Endodermal cell (in vitro differentiated cells): Measurements from ENCODE around the gene PLPPR4. TPM values are rescaled to one million over a fixed set of nuclear protein-coding genes. Genes with fewer than 3 reads are reported as not detected.

Experiments used
- DNase-seq: peaks from one replicate; pipeline ENCODE4 v3.0.0-alpha.2; 2017
- H3K27ac ChIP-seq: 2 replicates; pipeline ENCODE4 v1.5.1; 2013; ENCODE audit warnings: mild to moderate bottlenecking, low read depth, low read length, moderate library complexity
- H3K27me3 ChIP-seq: 2 replicates; pipeline ENCODE4 v1.6.1; 2013; ENCODE audit warnings: mild to moderate bottlenecking, low read length, moderate library complexity; ENCODE audit not compliant: insufficient read depth, control insufficient read depth, poor library complexity, severe bottlenecking
- H3K36me3 ChIP-seq: 2 replicates; pipeline ENCODE4 v1.7.0; 2013; ENCODE audit warnings: mild to moderate bottlenecking, low read length, moderate library complexity; ENCODE audit not compliant: control insufficient read depth, insufficient read depth
- H3K4me1 ChIP-seq: one replicate; pipeline ENCODE4 v1.7.0; 2013; ENCODE audit warnings: low read length; ENCODE audit not compliant: control insufficient read depth, insufficient read depth
- H3K4me3 ChIP-seq: 2 replicates; pipeline ENCODE4 v1.5.1; 2013; ENCODE audit warnings: mild to moderate bottlenecking, low read length, moderate library complexity
- H3K9ac ChIP-seq: 2 replicates; pipeline ENCODE4 v1.6.1; 2013; ENCODE audit warnings: mild to moderate bottlenecking, low read length, moderate library complexity; ENCODE audit not compliant: poor library complexity, severe bottlenecking; ENCODE audit errors: extremely low read depth
- H3K9me3 ChIP-seq: 2 replicates; pipeline ENCODE4 v1.6.1; 2013; ENCODE audit warnings: mild to moderate bottlenecking, low read length, moderate library complexity; ENCODE audit not compliant: control insufficient read depth
- H3K27ac Mint-ChIP-seq: 2 replicates; pipeline ENCODE4 v1.8.0; 2020; ENCODE audit warnings: mixed read lengths
- H3K27me3 Mint-ChIP-seq: 2 replicates; pipeline ENCODE4 v1.8.0; 2021; ENCODE audit warnings: mild to moderate bottlenecking, mixed read lengths; ENCODE audit not compliant: insufficient read depth
- H3K36me3 Mint-ChIP-seq: 2 replicates; pipeline ENCODE4 v1.8.0; 2020; ENCODE audit warnings: low read depth, mixed read lengths
- H3K4me1 Mint-ChIP-seq: 2 replicates; pipeline ENCODE4 v1.8.0; 2020; ENCODE audit warnings: mixed read lengths
- H3K4me3 Mint-ChIP-seq: 2 replicates; pipeline ENCODE4 v1.8.0; 2020; ENCODE audit warnings: mild to moderate bottlenecking, moderate library complexity, mixed read lengths
- H3K9me3 Mint-ChIP-seq: 2 replicates; pipeline ENCODE4 v1.8.0; 2020; ENCODE audit warnings: mild to moderate bottlenecking, mixed read lengths
- CTCF ChIP-seq: fragments of 200-600 bp; sonication (generic); conservative IDR thresholded peaks from 2 replicates; pipeline ENCODE4 v1.5.0; 2021; ENCODE audit warnings: antibody characterized with exemption, mild to moderate bottlenecking
- WGBS, 2 experiments: methylation state at CpG; one replicate each; pipeline versions ENCODE4 v1.1.5 to v1.1.7; 2013; ENCODE audit warnings: missing lambda C conversion rate in 2 of 2, mixed read lengths in 1 of 2; ENCODE audit not compliant: insufficient coverage in 1 of 2, insufficient read length in 1 of 2; 5-methylcytosine and 5-hydroxymethylcytosine counted together
- total RNA-seq, 2 donors: library from RNA; stranded (reverse); fragmentation: NEBNext Ultra II Directional in 1 of 2; extraction: Animal tissue kit (Norgen Biotek cat#: 25700) in 1 of 2; gene quantifications; 2 replicates in 1 of 2; 3 replicates in 1 of 2; pipeline ENCODE4 v1.2.1, GENCODE V29; 2021

The PLPPR4 gene
- total RNA-seq, 2 donors from 2014 or later = 0.20 TPM; not detected in 1

GRCh38 chr1:99297923-99298322, 33.6 kb downstream of the PLPPR4 start:
- no peaks in the 10 kb centered on the region for H3K4me1 Mint-ChIP-seq
- H3K36me3 Mint-ChIP-seq = no peaks in the 10 kb centered on the region
- H3K4me3 Mint-ChIP-seq = no peak overlapping the region
- Histone ChIP-seq H3K36me3 (no peaks in the 10 kb centered on the region), H3K9me3 (no peaks in the 10 kb centered on the region), H3K4me3 (no peak overlapping the region), H3K27ac (no peak overlapping the region), H3K27me3 (no peaks in the 10 kb centered on the region), H3K4me1 (no peaks in the 10 kb centered on the region), H3K9ac (no peak overlapping the region)
- no peaks in the 10 kb centered on the region for H3K9me3 Mint-ChIP-seq
- H3K27ac Mint-ChIP-seq = no peak overlapping the region
- 98% methylated on average over 2 of the region's 2 CpGs; no CpG with 5 or more reads in 1 of the 2 experiments for WGBS, 2 experiments
- no peaks in the 10 kb centered on the region for H3K27me3 Mint-ChIP-seq
- no peak for DNase-seq
- TF ChIP-seq CTCF = no peak

GRCh38 chr1:99304725-99305282, 40.5 kb downstream of the PLPPR4 start:
- no peak overlapping the region for H3K27ac Mint-ChIP-seq
- no peaks in the 10 kb centered on the region for H3K27me3 ChIP-seq

GRCh38 chr1:99305626-99306025, 41.3 kb downstream of the PLPPR4 start:
- no peaks in the 10 kb centered on the region for H3K36me3 ChIP-seq
- no peak overlapping the region for H3K4me3 ChIP-seq
- no peaks in the 10 kb centered on the region for H3K9me3 Mint-ChIP-seq

More at GRCh38 chr1:99304725-99305282, 40.5 kb downstream of the PLPPR4 start:
- H3K9me3 Mint-ChIP-seq = no peaks in the 10 kb centered on the region
- Histone ChIP-seq H3K4me3 (no peak overlapping the region), H3K27ac (no peak overlapping the region), H3K4me1 (no peaks in the 10 kb centered on the region), H3K9me3 (no peaks in the 10 kb centered on the region), H3K9ac (no peak overlapping the region), H3K36me3 (no peaks in the 10 kb centered on the region)
- H3K27me3 Mint-ChIP-seq = no peaks in the 10 kb centered on the region
- H3K4me1 Mint-ChIP-seq = no peaks in the 10 kb centered on the region
- DNase-seq = no peak
- H3K4me3 Mint-ChIP-seq = no peak overlapping the region
- WGBS, 2 experiments = 95% methylated on average over 4 of the region's 5 CpGs; no CpG with 5 or more reads in 1 of the 2 experiments
- H3K36me3 Mint-ChIP-seq = no peaks in the 10 kb centered on the region
- no peak for TF ChIP-seq CTCF

More at GRCh38 chr1:99305626-99306025, 41.3 kb downstream of the PLPPR4 start:
- H3K9ac ChIP-seq = no peak overlapping the region
- WGBS, 2 experiments = 87 to 95% methylated on average over 7 of the region's 7 CpGs
- no peaks in the 10 kb centered on the region for H3K4me1 ChIP-seq
- Mint-ChIP-seq H3K27me3 (no peaks in the 10 kb centered on the region), H3K4me1 (no peaks in the 10 kb centered on the region), H3K4me3 (no peak overlapping the region), H3K36me3 (no peaks in the 10 kb centered on the region), H3K27ac (no peak overlapping the region)
- no peak for DNase-seq
- H3K27ac ChIP-seq = no peak overlapping the region
- H3K27me3 ChIP-seq = no peaks in the 10 kb centered on the region
- no peak for TF ChIP-seq CTCF
- H3K9me3 ChIP-seq = no peaks in the 10 kb centered on the region
